ENCODE results near the gene TMEM219. TPM values are rescaled to one million over a fixed set of nuclear protein-coding genes. Genes with fewer than 3 reads are reported as not detected.
"Not testable (repeated sequence)": the region's sequence is repeated elsewhere in the genome, so short reads cannot be mapped to it uniquely, and the experiment has no call there.

TMEM219 gene
- total RNA-seq, 2 experiments from 2014 or later: 57.8 to 61.0 TPM

- H3K27ac Mint-ChIP-seq: peak within 1 kb of the TSS; percentile 93
- peaks cover 29% of the 10 kb centered on the region for H3K4me1 Mint-ChIP-seq (ENCODE audit: low read depth)
- ATAC-seq (peak; percentile 94), DNase-seq (peak; percentile 88)
- H3K27me3 Mint-ChIP-seq (ENCODE audit: low read depth): peaks cover 2% of the 10 kb centered on the region
- ChIA-PET CTCF (interaction anchor here (0.9 to 2.9 kb wide), 7 partner anchors 24 to 225 kb away, joined by 3 to 16 read pairs (median 5); partner anchors contain the start of genes PAGR1 and TMEM219), POLR2A (interaction anchor here (0.8 to 2.6 kb wide), 14 partner anchors 9 to 109 kb away, joined by 3 to 15 read pairs (median 4); partner anchors contain the start of genes ASPHD1, HIRIP3, INO80E and MVP)
- peaks cover 14% of the 10 kb centered on the region for H3K36me3 Mint-ChIP-seq (ENCODE audit: low read depth)
- H3K9me3 Mint-ChIP-seq (ENCODE audit: insufficient read depth): no peaks in the 10 kb centered on the region
- peak within 1 kb of the TSS; percentile 85 for H3K4me3 Mint-ChIP-seq
Measured at GRCh38 chr16:29925781-29926710, 35.8 kb upstream of the TMEM219 start, which contains the start of gene KCTD13. TSS of gene KCTD13 (minus strand) at chr16:29926226. CDS start at chr16:29926033, 193 bp downstream.

- Mint-ChIP-seq H3K4me1 (ENCODE audit: low read depth) (peaks cover 29% of the 10 kb centered on the region), H3K36me3 (ENCODE audit: low read depth) (peaks cover 11% of the 10 kb centered on the region), H3K4me3 (peak overlapping the region; percentile 85), H3K27me3 (ENCODE audit: low read depth) (peaks cover 3% of the 10 kb centered on the region), H3K27ac (peak overlapping the region; percentile 93), H3K9me3 (ENCODE audit: insufficient read depth) (no peaks in the 10 kb centered on the region)
- CTCF ChIA-PET: interaction anchor here (0.9 to 2.9 kb wide), 7 partner anchors 25 to 225 kb away, joined by 3 to 16 read pairs (median 5); partner anchors contain the start of genes PAGR1 and TMEM219
- ATAC-seq (no peak), DNase-seq (no peak)
- POLR2A ChIA-PET: interaction anchor here (0.8 to 2.6 kb wide), 10 partner anchors 9 to 110 kb away, joined by 3 to 15 read pairs (median 4); partner anchors contain the start of genes HIRIP3, INO80E, MVP and TAOK2
Measured at GRCh38 chr16:29926711-29927052, 35.2 kb upstream of the TMEM219 start.

- H3K9me3 Mint-ChIP-seq (ENCODE audit: insufficient read depth): no peaks in the 10 kb centered on the region
- H3K27me3 Mint-ChIP-seq (ENCODE audit: low read depth): peaks cover 3% of the 10 kb centered on the region
- H3K27ac Mint-ChIP-seq: peak overlapping the region; percentile 14
- ChIA-PET CTCF (interaction anchor here (0.9 to 2.9 kb wide), 7 partner anchors 28 to 236 kb away, joined by 3 to 16 read pairs (median 4); partner anchors contain the start of genes PAGR1 and TMEM219), POLR2A (interaction anchor here (0.6 to 2.6 kb wide), 9 partner anchors 10 to 109 kb away, joined by 3 to 15 read pairs (median 5); partner anchors contain the start of genes HIRIP3, INO80E, MVP and TAOK2)
- ATAC-seq (no peak), DNase-seq (no peak)
- peak overlapping the region; percentile 85 for H3K4me3 Mint-ChIP-seq
- H3K4me1 Mint-ChIP-seq (ENCODE audit: low read depth): peaks cover 29% of the 10 kb centered on the region
- H3K36me3 Mint-ChIP-seq (ENCODE audit: low read depth): peaks cover 10% of the 10 kb centered on the region
Measured at GRCh38 chr16:29927070-29927905, 34.6 kb upstream of the TMEM219 start.

GRCh38 chr16:29931750-29932149 is 30.1 kb upstream of the TMEM219 start:
- peaks cover 10% of the 10 kb centered on the region for H3K4me1 Mint-ChIP-seq (ENCODE audit: low read depth)
- CTCF ChIA-PET; H3K9me3 Mint-ChIP-seq (ENCODE audit: insufficient read depth); POLR2A ChIA-PET; H3K36me3 Mint-ChIP-seq (ENCODE audit: low read depth); H3K27ac Mint-ChIP-seq; DNase-seq; ATAC-seq; H3K4me3 Mint-ChIP-seq: not testable (repeated sequence)
- H3K27me3 Mint-ChIP-seq (ENCODE audit: low read depth): peaks cover 24% of the 10 kb centered on the region

GRCh38 chr16:29940656-29941055 is 21.2 kb upstream of the TMEM219 start:
- ChIA-PET CTCF (interaction anchor here (0.9 kb wide), 1 partner anchor 92 kb away, joined by 3 read pairs; no protein-coding TSS in a partner anchor), POLR2A (interaction anchor here (1.1 kb wide), 1 partner anchor 21 kb away, joined by 4 read pairs; the partner anchor contains the start of gene TMEM219)
- no peaks in the 10 kb centered on the region for H3K9me3 Mint-ChIP-seq (ENCODE audit: insufficient read depth)
- H3K4me1 Mint-ChIP-seq (ENCODE audit: low read depth): peaks cover 2% of the 10 kb centered on the region
- no peaks in the 10 kb centered on the region for H3K36me3 Mint-ChIP-seq (ENCODE audit: low read depth)
- H3K27me3 Mint-ChIP-seq (ENCODE audit: low read depth): peaks cover 12% of the 10 kb centered on the region
- ATAC-seq (no peak), DNase-seq (no peak)
- no peak overlapping the region for H3K4me3 Mint-ChIP-seq
- H3K27ac Mint-ChIP-seq: no peak overlapping the region

GRCh38 chr16:29943846-29944799 is 17.8 kb upstream of the TMEM219 start:
- ATAC-seq: no peak
- no peak overlapping the region for H3K27ac Mint-ChIP-seq
- H3K4me1 Mint-ChIP-seq (ENCODE audit: low read depth): peaks cover 2% of the 10 kb centered on the region
- CTCF ChIA-PET: interaction anchor here (0.8 to 1.5 kb wide), 3 partner anchors 10 to 244 kb away, joined by 3 to 4 read pairs (median 3); no protein-coding TSS in a partner anchor
- H3K27me3 Mint-ChIP-seq (ENCODE audit: low read depth): peaks cover 13% of the 10 kb centered on the region
- no peak overlapping the region for H3K4me3 Mint-ChIP-seq
- no peaks in the 10 kb centered on the region for H3K9me3 Mint-ChIP-seq (ENCODE audit: insufficient read depth)
- POLR2A ChIA-PET: no interaction called here
- H3K36me3 Mint-ChIP-seq (ENCODE audit: low read depth): no peaks in the 10 kb centered on the region
- DNase-seq: no peak

GRCh38 chr16:29947897-29948296 is 14.0 kb upstream of the TMEM219 start:
- Mint-ChIP-seq H3K27me3 (ENCODE audit: low read depth) (peaks cover 7% of the 10 kb centered on the region), H3K36me3 (ENCODE audit: low read depth) (no peaks in the 10 kb centered on the region), H3K9me3 (ENCODE audit: insufficient read depth) (peaks cover 4% of the 10 kb centered on the region), H3K27ac (no peak overlapping the region), H3K4me3 (no peak overlapping the region), H3K4me1 (ENCODE audit: low read depth) (no peaks in the 10 kb centered on the region)
- DNase-seq: no peak
- CTCF ChIA-PET: interaction anchor here (1.2 kb wide), 1 partner anchor 14 kb away, joined by 3 read pairs; the partner anchor contains the start of gene TMEM219
- POLR2A ChIA-PET: no interaction called here
- no peak for ATAC-seq

- no peak for DNase-seq
- Mint-ChIP-seq H3K27me3 (ENCODE audit: low read depth) (peaks cover 10% of the 10 kb centered on the region), H3K4me1 (ENCODE audit: low read depth) (no peaks in the 10 kb centered on the region), H3K27ac (no peak overlapping the region), H3K9me3 (ENCODE audit: insufficient read depth) (peaks cover 4% of the 10 kb centered on the region), H3K4me3 (no peak overlapping the region), H3K36me3 (ENCODE audit: low read depth) (no peaks in the 10 kb centered on the region)
- POLR2A ChIA-PET: interaction anchor here (1.2 to 1.6 kb wide), 2 partner anchors 10 to 25 kb away, joined by 3 to 6 read pairs; partner anchors contain the start of genes KCTD13 and TMEM219
- ATAC-seq: no peak
- CTCF ChIA-PET: interaction anchor here (1.0 to 1.4 kb wide), 2 partner anchors 10 to 102 kb away, joined by 3 to 6 read pairs; no protein-coding TSS in a partner anchor
Measured at GRCh38 chr16:29950806-29951461, 10.9 kb upstream of the TMEM219 start.

- no peaks in the 10 kb centered on the region for H3K36me3 Mint-ChIP-seq (ENCODE audit: low read depth)
- no peaks in the 10 kb centered on the region for H3K4me1 Mint-ChIP-seq (ENCODE audit: low read depth)
- H3K27ac Mint-ChIP-seq: no peak overlapping the region
- POLR2A ChIA-PET: interaction anchor here (0.7 kb wide), 1 partner anchor 26 kb away, joined by 3 read pairs; the partner anchor contains the start of gene KCTD13
- H3K4me3 Mint-ChIP-seq: no peak overlapping the region
- no peak for DNase-seq
- H3K27me3 Mint-ChIP-seq (ENCODE audit: low read depth): peaks cover 10% of the 10 kb centered on the region
- peaks cover 4% of the 10 kb centered on the region for H3K9me3 Mint-ChIP-seq (ENCODE audit: insufficient read depth)
- ATAC-seq: no peak
- CTCF ChIA-PET: interaction anchor here (1.0 kb wide), 1 partner anchor 9 kb away, joined by 3 read pairs; no protein-coding TSS in a partner anchor
Measured at GRCh38 chr16:29951625-29952365, 10.1 kb upstream of the TMEM219 start.

Data from activated CD8-positive, alpha-beta T cell treated with anti-CD3 and anti-CD28 coated beads, Interleukin-2, amount 10 ng/mL, durations not matched to agents 7 days and 5 days (primary cell).